ENCODE results near the gene INTS11. TPM values are rescaled to one million over a fixed set of nuclear protein-coding genes. Genes with fewer than 3 reads are reported as not detected.

Gene INTS11
- total and polyA plus RNA-seq, 2 of the 13 experiments (the other 11 are each of a cell fraction or from before 2014, with no cell fraction given), result 52.8 to 94.8 TPM

DNA sequence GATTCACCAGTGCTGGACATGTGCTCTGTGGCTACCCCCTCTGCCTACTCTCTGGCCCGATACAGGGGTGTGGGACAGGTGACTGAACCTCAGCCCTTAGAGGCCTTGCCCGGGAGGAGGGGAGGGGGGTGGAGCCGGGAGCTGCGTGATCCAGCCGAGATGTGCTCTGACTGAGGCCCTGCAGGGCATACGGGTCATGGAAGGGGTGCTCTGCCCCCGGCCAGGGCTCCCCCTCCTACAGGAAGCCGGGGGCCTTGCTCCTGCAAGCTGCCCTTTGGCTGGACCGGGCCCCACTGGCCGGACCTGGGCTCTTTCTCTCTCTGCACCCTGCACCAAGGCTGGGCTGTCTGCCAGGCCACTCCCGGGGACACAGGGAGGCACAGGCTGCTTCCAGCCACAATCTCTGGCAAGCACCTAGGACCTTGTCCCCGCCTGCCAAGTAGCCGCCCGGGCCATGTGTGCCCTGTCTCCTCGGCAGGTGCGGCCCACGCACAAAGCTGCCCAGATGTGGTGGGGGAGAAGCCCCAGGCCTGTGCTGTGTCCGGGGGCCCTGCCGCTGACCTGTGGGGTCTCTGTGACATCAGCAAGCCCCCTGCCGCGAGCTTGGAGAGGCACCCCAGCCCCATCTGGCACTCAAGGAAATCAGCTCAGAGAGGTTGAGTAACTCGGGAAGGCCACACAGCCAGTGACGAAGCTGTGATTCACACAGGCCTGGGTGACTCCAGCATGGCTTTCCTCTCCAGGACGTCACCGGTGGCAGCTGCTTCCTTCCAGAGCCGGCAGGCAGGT is 42.7 kb downstream of the INTS11 start (continued):
- TF ChIP-seq, protein P1, sequence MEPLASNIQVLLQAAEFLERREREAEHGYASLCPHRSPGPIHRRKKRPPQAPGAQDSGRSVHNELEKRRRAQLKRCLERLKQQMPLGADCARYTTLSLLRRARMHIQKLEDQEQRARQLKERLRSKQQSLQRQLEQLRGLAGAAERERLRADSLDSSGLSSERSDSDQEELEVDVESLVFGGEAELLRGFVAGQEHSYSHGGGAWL (CRISPR knock-in tag; IDR thresholded peaks at IDR 0.05), result no peak; the same call in 1 of the 2 replicates
- TF ChIP-seq HNF4A (CRISPR knock-in tag; IDR thresholded peaks at IDR 0.05), result peak; percentile 89
- TF ChIP-seq, protein P2, sequence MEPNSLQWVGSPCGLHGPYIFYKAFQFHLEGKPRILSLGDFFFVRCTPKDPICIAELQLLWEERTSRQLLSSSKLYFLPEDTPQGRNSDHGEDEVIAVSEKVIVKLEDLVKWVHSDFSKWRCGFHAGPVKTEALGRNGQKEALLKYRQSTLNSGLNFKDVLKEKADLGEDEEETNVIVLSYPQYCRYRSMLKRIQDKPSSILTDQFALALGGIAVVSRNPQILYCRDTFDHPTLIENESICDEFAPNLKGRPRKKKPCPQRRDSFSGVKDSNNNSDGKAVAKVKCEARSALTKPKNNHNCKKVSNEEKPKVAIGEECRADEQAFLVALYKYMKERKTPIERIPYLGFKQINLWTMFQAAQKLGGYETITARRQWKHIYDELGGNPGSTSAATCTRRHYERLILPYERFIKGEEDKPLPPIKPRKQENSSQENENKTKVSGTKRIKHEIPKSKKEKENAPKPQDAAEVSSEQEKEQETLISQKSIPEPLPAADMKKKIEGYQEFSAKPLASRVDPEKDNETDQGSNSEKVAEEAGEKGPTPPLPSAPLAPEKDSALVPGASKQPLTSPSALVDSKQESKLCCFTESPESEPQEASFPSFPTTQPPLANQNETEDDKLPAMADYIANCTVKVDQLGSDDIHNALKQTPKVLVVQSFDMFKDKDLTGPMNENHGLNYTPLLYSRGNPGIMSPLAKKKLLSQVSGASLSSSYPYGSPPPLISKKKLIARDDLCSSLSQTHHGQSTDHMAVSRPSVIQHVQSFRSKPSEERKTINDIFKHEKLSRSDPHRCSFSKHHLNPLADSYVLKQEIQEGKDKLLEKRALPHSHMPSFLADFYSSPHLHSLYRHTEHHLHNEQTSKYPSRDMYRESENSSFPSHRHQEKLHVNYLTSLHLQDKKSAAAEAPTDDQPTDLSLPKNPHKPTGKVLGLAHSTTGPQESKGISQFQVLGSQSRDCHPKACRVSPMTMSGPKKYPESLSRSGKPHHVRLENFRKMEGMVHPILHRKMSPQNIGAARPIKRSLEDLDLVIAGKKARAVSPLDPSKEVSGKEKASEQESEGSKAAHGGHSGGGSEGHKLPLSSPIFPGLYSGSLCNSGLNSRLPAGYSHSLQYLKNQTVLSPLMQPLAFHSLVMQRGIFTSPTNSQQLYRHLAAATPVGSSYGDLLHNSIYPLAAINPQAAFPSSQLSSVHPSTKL (CRISPR knock-in tag; IDR thresholded peaks at IDR 0.05), result 0 out of 2 replicates have a peak, but pooled peaks have one; percentile 51
- TF ChIP-seq ZNF546 (CRISPR knock-in tag; conservative IDR thresholded peaks at IDR 0.05), result no peak; the same call in 1 of the 2 replicates
- TF ChIP-seq, protein P3, sequence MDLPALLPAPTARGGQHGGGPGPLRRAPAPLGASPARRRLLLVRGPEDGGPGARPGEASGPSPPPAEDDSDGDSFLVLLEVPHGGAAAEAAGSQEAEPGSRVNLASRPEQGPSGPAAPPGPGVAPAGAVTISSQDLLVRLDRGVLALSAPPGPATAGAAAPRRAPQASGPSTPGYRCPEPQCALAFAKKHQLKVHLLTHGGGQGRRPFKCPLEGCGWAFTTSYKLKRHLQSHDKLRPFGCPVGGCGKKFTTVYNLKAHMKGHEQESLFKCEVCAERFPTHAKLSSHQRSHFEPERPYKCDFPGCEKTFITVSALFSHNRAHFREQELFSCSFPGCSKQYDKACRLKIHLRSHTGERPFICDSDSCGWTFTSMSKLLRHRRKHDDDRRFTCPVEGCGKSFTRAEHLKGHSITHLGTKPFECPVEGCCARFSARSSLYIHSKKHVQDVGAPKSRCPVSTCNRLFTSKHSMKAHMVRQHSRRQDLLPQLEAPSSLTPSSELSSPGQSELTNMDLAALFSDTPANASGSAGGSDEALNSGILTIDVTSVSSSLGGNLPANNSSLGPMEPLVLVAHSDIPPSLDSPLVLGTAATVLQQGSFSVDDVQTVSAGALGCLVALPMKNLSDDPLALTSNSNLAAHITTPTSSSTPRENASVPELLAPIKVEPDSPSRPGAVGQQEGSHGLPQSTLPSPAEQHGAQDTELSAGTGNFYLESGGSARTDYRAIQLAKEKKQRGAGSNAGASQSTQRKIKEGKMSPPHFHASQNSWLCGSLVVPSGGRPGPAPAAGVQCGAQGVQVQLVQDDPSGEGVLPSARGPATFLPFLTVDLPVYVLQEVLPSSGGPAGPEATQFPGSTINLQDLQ (CRISPR knock-in tag; IDR thresholded peaks at IDR 0.05), result no peak
- peak; percentile 56; the same call in 1 of the 2 replicates for TF ChIP-seq PPARG (CRISPR knock-in tag; conservative IDR thresholded peaks at IDR 0.05)
- TF ChIP-seq ZKSCAN1 (IDR thresholded peaks at IDR 0.05; ENCODE audit: low read length), result no peak
- TF ChIP-seq, protein P4, sequence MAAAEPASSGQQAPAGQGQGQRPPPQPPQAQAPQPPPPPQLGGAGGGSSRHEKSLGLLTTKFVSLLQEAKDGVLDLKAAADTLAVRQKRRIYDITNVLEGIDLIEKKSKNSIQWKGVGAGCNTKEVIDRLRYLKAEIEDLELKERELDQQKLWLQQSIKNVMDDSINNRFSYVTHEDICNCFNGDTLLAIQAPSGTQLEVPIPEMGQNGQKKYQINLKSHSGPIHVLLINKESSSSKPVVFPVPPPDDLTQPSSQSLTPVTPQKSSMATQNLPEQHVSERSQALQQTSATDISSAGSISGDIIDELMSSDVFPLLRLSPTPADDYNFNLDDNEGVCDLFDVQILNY (CRISPR knock-in tag; conservative IDR thresholded peaks at IDR 0.05), result no peak
- TF ChIP-seq RFX5 (IDR thresholded peaks at IDR 0.05; ENCODE audit: low read depth, low read length), result no peak
- TF ChIP-seq SNAI1 (CRISPR knock-in tag; IDR thresholded peaks at IDR 0.05; ENCODE audit: borderline replicate concordance), result no peak
- no peak for TF ChIP-seq ZNF160 (CRISPR knock-in tag; IDR thresholded peaks at IDR 0.05)
- TF ChIP-seq, protein P5, sequence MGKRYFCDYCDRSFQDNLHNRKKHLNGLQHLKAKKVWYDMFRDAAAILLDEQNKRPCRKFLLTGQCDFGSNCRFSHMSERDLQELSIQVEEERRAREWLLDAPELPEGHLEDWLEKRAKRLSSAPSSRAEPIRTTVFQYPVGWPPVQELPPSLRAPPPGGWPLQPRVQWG (CRISPR knock-in tag; IDR thresholded peaks at IDR 0.05; ENCODE audit: borderline replicate concordance, low read depth), result no peak
- TF ChIP-seq MAFK (conservative IDR thresholded peaks at IDR 0.05 in 1 of 2, IDR thresholded peaks at IDR 0.05 in 1 of 2; ENCODE audit: low read length in 2 of 2), result no peak
- TF ChIP-seq ZNF124 (CRISPR knock-in tag; IDR thresholded peaks at IDR 0.05), result peak; percentile 58; the same call in 1 of the 2 replicates
- TF ChIP-seq MXI1 (IDR thresholded peaks at IDR 0.05; ENCODE audit: borderline replicate concordance, low read depth, low read length), result 0 out of 3 replicates have a peak, but pooled peaks have one; percentile 20
- TF ChIP-seq, protein P6, sequence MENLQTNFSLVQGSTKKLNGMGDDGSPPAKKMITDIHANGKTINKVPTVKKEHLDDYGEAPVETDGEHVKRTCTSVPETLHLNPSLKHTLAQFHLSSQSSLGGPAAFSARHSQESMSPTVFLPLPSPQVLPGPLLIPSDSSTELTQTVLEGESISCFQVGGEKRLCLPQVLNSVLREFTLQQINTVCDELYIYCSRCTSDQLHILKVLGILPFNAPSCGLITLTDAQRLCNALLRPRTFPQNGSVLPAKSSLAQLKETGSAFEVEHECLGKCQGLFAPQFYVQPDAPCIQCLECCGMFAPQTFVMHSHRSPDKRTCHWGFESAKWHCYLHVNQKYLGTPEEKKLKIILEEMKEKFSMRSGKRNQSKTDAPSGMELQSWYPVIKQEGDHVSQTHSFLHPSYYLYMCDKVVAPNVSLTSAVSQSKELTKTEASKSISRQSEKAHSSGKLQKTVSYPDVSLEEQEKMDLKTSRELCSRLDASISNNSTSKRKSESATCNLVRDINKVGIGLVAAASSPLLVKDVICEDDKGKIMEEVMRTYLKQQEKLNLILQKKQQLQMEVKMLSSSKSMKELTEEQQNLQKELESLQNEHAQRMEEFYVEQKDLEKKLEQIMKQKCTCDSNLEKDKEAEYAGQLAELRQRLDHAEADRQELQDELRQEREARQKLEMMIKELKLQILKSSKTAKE (CRISPR knock-in tag; IDR thresholded peaks at IDR 0.05; ENCODE audit: borderline replicate concordance), result no peak
- peak; percentile 99 for TF ChIP-seq ZMYM3 (CRISPR knock-in tag; IDR thresholded peaks at IDR 0.05)
